Large intestine (tissue), 3 donors: Measurements from ENCODE around the gene MEGF9. TPM values are rescaled to one million over a fixed set of nuclear protein-coding genes. Genes with fewer than 3 reads are reported as not detected.
A peak's percentile ranks its signal among the peaks of the same experiment; 100 is the strongest.
"Not testable (repeated sequence)": the region's sequence is repeated elsewhere in the genome, so short reads cannot be mapped to it uniquely, and the experiment has no call there.

Experiments used
- DNase-seq, 2 donors: peaks; one replicate each; pipeline versions ENCODE4 v3.0.0 to v3.0.0-alpha.2; 2013
- H3K27ac ChIP-seq: one replicate; pipeline ENCODE4 v1.5.1; 2013; ENCODE audit warnings: low read length
- H3K27me3 ChIP-seq: 2 replicates; pipeline ENCODE4 v1.6.1; 2013; ENCODE audit warnings: low read length; ENCODE audit not compliant: control insufficient read depth, insufficient read depth
- H3K36me3 ChIP-seq: 2 replicates; pipeline ENCODE4 v1.6.1; 2013; ENCODE audit warnings: low read length; ENCODE audit not compliant: control insufficient read depth, insufficient read depth
- H3K4me1 ChIP-seq: one replicate; pipeline ENCODE4 v1.6.1; 2013; ENCODE audit warnings: low read length; ENCODE audit not compliant: control insufficient read depth, insufficient read depth
- H3K4me3 ChIP-seq: one replicate; pipeline ENCODE4 v1.5.1; 2013; ENCODE audit warnings: low read length
- H3K9me3 ChIP-seq: one replicate; pipeline ENCODE4 v1.6.1; 2013; ENCODE audit warnings: mild to moderate bottlenecking, low read depth, low read length, moderate library complexity; ENCODE audit not compliant: control insufficient read depth
- WGBS: methylation state at CpG from one replicate; pipeline ENCODE4 v1.1.5; 2013; ENCODE audit warnings: low lambda C conversion rate; ENCODE audit not compliant: insufficient coverage; 5-methylcytosine and 5-hydroxymethylcytosine counted together
- polyA plus RNA-seq: library from polyadenylated mRNA; unstranded; fragments of 120-200 nt; gene quantifications from one replicate; pipeline ENCODE4 v1.2.1, GENCODE V29; 2013

Gene MEGF9
- polyA plus RNA-seq, 1 donor = 17.6 TPM

GRCh38 chr9:120628925-120629497, 85.3 kb downstream of the MEGF9 start:
- H3K4me3 ChIP-seq, H3K27me3 ChIP-seq, H3K27ac ChIP-seq, DNase-seq, H3K36me3 ChIP-seq, H3K4me1 ChIP-seq, H3K9me3 ChIP-seq: not testable (repeated sequence)
- WGBS = no CpG with 5 or more reads among the region's 3 CpGs

- H3K9me3 ChIP-seq = no peaks in the 10 kb centered on the region
- H3K4me3 ChIP-seq = no peak overlapping the region
- H3K27me3 ChIP-seq = no peaks in the 10 kb centered on the region
- DNase-seq = no peak
- 77% methylated on average over 2 of the region's 4 CpGs for WGBS
- no peak overlapping the region for H3K27ac ChIP-seq
- peaks cover 4% of the 10 kb centered on the region for H3K4me1 ChIP-seq
- H3K36me3 ChIP-seq = no peaks in the 10 kb centered on the region
These were observed 85.9 kb downstream of the MEGF9 start for GRCh38 chr9:120628207-120628924.

GRCh38 chr9:120627073-120627472, 87.2 kb downstream of the MEGF9 start:
- H3K4me3 ChIP-seq = no peak overlapping the region
- H3K9me3 ChIP-seq = no peaks in the 10 kb centered on the region
- H3K36me3 ChIP-seq = peaks cover 2% of the 10 kb centered on the region
- H3K27me3 ChIP-seq = no peaks in the 10 kb centered on the region
- no peak overlapping the region for H3K27ac ChIP-seq
- 29% methylated on average over 1 of the region's 2 CpGs for WGBS
- peaks cover 4% of the 10 kb centered on the region for H3K4me1 ChIP-seq
- no peak for DNase-seq

GRCh38 chr9:120626512-120626911, 87.8 kb downstream of the MEGF9 start:
- H3K27me3 ChIP-seq = no peaks in the 10 kb centered on the region
- DNase-seq = no peak
- no peak overlapping the region for H3K4me3 ChIP-seq
- no peaks in the 10 kb centered on the region for H3K9me3 ChIP-seq
- H3K4me1 ChIP-seq = peaks cover 4% of the 10 kb centered on the region
- no CpG with 5 or more reads among the region's 1 CpG for WGBS
- H3K36me3 ChIP-seq = peaks cover 7% of the 10 kb centered on the region
- H3K27ac ChIP-seq = no peak overlapping the region

GRCh38 chr9:120625222-120625621, 89.0 kb downstream of the MEGF9 start:
- Histone ChIP-seq H3K36me3 (peaks cover 7% of the 10 kb centered on the region), H3K27ac (no peak overlapping the region), H3K9me3 (no peaks in the 10 kb centered on the region), H3K4me1 (peaks cover 4% of the 10 kb centered on the region), H3K4me3 (no peak overlapping the region), H3K27me3 (no peaks in the 10 kb centered on the region)
- 100% methylated on average over 1 of the region's 6 CpGs for whole genome bisulfite sequencing
- DNase-seq = no peak

- H3K27me3 ChIP-seq = no peaks in the 10 kb centered on the region
- no peaks in the 10 kb centered on the region for H3K9me3 ChIP-seq
- H3K27ac ChIP-seq = no peak overlapping the region
- DNase-seq = no peak
- H3K36me3 ChIP-seq = peaks cover 7% of the 10 kb centered on the region
- peaks cover 4% of the 10 kb centered on the region for H3K4me1 ChIP-seq
- H3K4me3 ChIP-seq = no peak overlapping the region
These were observed 91.5 kb downstream of the MEGF9 start for GRCh38 chr9:120622790-120623189.

DNA sequence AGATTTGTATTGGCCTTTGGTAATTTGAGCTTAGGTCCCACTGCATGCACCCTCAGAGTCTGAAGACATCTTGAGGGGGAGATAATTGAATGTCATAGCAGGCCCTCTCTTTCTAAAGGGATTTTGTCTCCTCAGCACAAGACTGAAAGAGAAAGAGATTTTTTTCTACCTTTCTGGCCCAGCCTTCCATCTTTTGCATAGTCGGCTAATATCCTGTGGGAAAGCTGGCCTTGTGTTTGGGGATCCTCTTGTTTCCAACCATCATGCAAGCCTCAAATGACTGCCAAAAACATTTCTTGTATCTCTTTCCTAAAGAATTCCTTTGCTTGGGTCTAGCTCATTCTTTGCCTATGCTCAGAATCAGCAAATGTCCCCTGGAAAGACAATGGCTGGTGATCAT, 92.3 kb downstream of the MEGF9 start:
- Histone ChIP-seq H3K4me3 (no peak overlapping the region), H3K36me3 (peaks cover 7% of the 10 kb centered on the region), H3K4me1 (peaks cover 4% of the 10 kb centered on the region), H3K27me3 (no peaks in the 10 kb centered on the region), H3K27ac (no peak overlapping the region), H3K9me3 (no peaks in the 10 kb centered on the region)
- DNase-seq = no peak
- WGBS = no CpG with 5 or more reads among the region's 1 CpG

DNA sequence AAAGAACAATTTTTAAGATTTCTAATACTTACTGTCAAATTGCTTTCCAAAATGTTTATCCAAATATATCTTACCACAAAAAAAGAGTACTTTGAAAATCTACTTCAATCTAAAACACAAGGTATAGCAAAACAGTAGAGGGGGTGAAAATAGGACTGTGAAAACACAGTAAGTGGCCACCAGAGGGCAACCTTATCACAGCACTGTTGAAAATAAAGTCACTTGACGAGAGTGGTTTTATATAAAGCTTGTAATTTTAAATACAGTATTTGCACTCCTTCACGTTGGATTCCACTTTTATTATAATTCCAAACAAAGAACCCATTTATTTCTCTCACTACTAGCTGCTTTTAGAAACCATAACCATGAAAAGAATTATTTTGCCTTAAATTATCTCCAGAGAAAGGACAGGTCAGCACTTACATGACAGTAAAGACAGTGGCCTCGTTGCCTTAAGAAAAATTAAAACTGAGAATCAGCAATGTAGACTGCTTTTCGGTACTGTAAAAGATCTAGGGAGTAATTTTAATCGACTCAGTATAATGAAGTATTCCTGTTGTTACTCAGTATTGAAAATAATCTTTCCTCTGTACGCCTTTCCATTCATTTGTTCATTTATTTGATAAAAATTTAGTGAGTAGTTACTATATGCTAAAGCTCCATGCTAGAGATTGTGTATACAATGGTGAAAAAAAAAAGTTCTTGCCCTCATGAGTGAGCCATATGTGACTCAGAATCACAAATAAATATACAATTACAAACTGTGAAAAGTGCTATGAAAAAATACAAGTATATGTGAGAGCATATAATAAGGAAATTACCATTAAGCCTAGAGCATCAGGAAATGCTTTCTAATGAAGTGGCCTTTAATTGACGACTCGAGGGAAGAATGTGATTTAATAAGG, 94.3 kb downstream of the MEGF9 start:
- Histone ChIP-seq H3K36me3 (peaks cover 7% of the 10 kb centered on the region), H3K4me1 (no peaks in the 10 kb centered on the region), H3K27ac (no peak overlapping the region), H3K27me3 (no peaks in the 10 kb centered on the region), H3K9me3 (no peaks in the 10 kb centered on the region), H3K4me3 (no peak overlapping the region)
- DNase-seq = peak; percentile 40 to 59
- 53% methylated on average over 3 of the region's 8 CpGs for WGBS

DNA sequence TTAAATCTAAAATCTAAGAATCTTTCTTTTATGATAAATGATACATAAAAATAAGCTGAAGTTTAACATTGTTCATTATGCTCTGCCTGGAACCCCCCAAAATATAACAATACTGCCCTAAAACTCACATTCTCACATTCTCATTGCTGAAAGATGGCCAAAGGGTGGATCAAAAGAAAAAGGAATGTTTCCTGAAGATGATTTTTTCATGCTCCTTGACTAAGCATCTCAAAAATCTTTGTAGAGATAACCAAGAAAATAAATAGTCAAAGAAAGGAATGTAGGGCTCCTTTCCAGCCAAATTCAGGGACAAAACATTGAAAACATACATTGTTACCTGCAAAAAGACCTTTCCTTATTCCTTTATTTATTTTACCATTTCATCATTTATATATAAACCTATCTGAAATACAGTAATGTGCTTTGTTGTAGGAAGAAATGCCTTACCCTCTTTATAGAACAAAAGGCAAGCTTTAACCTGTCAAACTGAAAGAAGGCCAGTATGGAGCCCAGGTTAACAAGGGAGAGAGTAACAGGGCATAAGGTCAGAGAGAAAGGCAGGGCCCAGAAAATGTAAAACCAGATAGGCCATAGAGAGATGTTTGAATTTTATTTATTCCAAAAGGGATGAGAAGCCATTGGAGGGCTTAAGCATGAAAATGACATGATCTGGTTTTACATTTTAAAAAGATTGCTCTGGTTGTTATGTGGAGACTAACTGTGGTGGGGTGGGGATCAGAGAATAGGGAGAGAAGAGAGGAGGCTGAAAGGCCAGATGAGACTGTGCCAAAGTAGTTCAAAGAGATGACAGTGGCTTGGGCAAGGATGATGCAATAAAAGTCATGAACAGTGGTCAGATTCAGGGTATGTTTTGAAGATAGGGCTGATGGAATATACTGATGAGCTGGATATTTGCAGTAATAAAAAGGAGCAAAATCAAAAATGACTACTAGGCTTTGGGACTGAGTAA, 97.0 kb downstream of the MEGF9 start:
- Histone ChIP-seq H3K36me3 (peaks cover 7% of the 10 kb centered on the region), H3K27ac (no peak overlapping the region), H3K27me3 (no peaks in the 10 kb centered on the region), H3K9me3 (no peaks in the 10 kb centered on the region), H3K4me1 (no peaks in the 10 kb centered on the region), H3K4me3 (no peak overlapping the region)
- no peak for DNase-seq

- no peaks in the 10 kb centered on the region for H3K4me1 ChIP-seq
- no peak overlapping the region for H3K27ac ChIP-seq
- peaks cover 4% of the 10 kb centered on the region for H3K36me3 ChIP-seq
- no peaks in the 10 kb centered on the region for H3K27me3 ChIP-seq
- no CpG with 5 or more reads among the region's 1 CpG for WGBS
- H3K4me3 ChIP-seq = no peak overlapping the region
- no peak for DNase-seq
- no peaks in the 10 kb centered on the region for H3K9me3 ChIP-seq
These were observed 102.1 kb downstream of the MEGF9 start for GRCh38 chr9:120612218-120612617.
